GM23248 (cell line): ENCODE results near the gene GPM6B.

Experiments used
- EZH2 ChIP-seq: fragments of 200-600 bp; sonication (generic); IDR thresholded peaks from 2 replicates; pipeline ENCODE4 v1.6.1; 2018; ENCODE audit warnings: antibody characterized with exemption, mild to moderate bottlenecking; ENCODE audit not compliant: insufficient read depth, poor library complexity, severe bottlenecking
- EZH2phosphoT487 ChIP-seq: fragments of 200-600 bp; sonication (generic); IDR thresholded peaks from 2 replicates; pipeline ENCODE4 v1.6.1; 2018; ENCODE audit warnings: antibody characterized with exemption, moderate library complexity, mild to moderate bottlenecking, low read depth; ENCODE audit not compliant: insufficient read depth

DNA sequence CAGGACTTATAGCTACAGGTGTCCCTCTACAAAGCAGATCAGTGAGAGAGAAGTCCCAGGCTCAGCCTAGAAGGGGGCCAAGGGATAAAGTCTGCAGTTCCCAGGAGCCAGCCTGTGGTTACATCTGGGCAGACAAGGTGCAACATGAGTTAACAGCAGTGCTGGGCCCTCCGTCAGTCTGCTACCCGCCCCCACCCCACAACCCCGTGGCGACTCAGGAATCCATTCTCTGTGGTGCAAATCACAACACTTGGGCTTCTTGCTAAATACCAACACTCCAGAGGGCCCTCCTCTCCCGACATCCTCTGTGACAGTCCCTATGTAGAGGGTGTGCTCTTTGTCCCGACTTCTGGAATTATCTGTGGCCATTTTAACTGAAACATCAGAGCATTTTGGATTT, 13.8 kb downstream of the GPM6B start:
- TF ChIP-seq EZH2 (no peak), EZH2phosphoT487 (no peak)
